Measurements from ENCODE around the gene KDM4B. TPM values are rescaled to one million over a fixed set of nuclear protein-coding genes. Genes with fewer than 3 reads are reported as not detected.

KDM4B gene
- total and polyA plus RNA-seq, 9 of the 15 experiments (the other 6 are each of a cell fraction or from before 2014, with no cell fraction given) = 0.21 to 29.9 (median 7.3) TPM

DNA sequence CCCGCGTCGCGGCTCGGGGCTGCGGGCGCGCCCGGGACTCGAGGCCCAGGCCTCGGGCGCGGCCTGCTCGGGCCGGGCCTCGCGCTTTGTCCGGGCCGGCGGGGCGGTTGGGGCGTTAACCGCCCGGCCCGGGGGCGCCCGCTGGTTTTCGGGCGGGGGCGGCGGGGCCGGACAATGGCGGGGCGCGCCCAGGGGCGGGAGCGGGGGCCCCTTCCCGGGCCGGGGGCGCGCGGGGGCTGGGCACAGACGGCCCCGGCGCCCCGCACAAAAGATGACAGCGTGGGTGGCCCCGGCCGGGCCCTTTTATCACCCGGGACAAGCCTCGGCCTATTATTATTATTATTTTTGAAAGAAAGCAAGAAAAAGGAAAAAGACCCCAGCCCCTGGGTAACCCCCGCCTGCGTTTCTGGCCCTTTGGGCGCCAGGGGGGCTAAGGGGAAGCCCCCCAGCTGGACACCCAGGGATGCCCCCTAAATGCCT, 419 bp downstream of the KDM4B start:
- Histone ChIP-seq H3K4me3 (peak overlapping the region; percentile 61), H3K27ac (ENCODE audit: extremely low read depth, low read depth, low read length) (peak overlapping the region; percentile 49; the same call in 2 of the 3 replicates), H3K36me3 (ENCODE audit: control insufficient read depth, insufficient read depth, low read length) (peaks cover 5% of the 10 kb centered on the region; the same call in 2 of the 3 replicates), H3K9me1 (ENCODE audit: control insufficient read depth, insufficient read depth, low read length) (peaks cover 12% of the 10 kb centered on the region), H3K79me2 (ENCODE audit: control insufficient read depth, insufficient read depth, low read length) (peaks cover 47% of the 10 kb centered on the region), H3K9ac (ENCODE audit: insufficient read depth in 1 of 2, low read depth in 2 of 2, low read length in 2 of 2) (peak overlapping the region; percentile 56 to 96; a peak in 3 of 4 replicates), H3K27me3 (ENCODE audit: control insufficient read depth in 2 of 2, insufficient read depth in 2 of 2, low read length in 2 of 2) (no peaks in the 10 kb centered on the region; a peak in 1 of 5 replicates), H3K4me1 (replicated peaks in 1 of 2; ENCODE audit: control insufficient read depth in 2 of 2, insufficient read depth in 2 of 2, low read length in 2 of 2) (peaks cover 16 to 52% of the 10 kb centered on the region in 2 experiments; a peak in 4 of 5 replicates), H3K9me3 (replicated peaks; ENCODE audit: control insufficient read depth, insufficient read depth, low read depth, low read length) (no peaks in the 10 kb centered on the region), H4K20me1 (replicated peaks; ENCODE audit: control insufficient read depth, insufficient read depth, low read length) (peaks cover 33% of the 10 kb centered on the region), H2AFZ (ENCODE audit: low read depth, low read length) (no peak overlapping the region), H3K4me2 (ENCODE audit: insufficient read depth, low read length) (peak overlapping the region; percentile 89)
- ATAC-seq = no peak
- in situ Hi-C loops (cut with MboI) = no loop called here
- ChIA-PET POLR2A (interaction anchor here (0.6 to 1.6 kb wide), 5 partner anchors 11 to 100 kb away, joined by 3 to 10 read pairs (median 3); no protein-coding TSS in a partner anchor), CTCF (ENCODE audit: low intra/inter-chr PET ratio) (no interaction called here)
- WGBS (ENCODE audit: insufficient coverage, low coverage, missing lambda C conversion rate) = 0% methylated on average over 2 of the region's 54 CpGs
- no peak for DNase-seq (ENCODE audit: extremely low read depth in 1 of 4, low spot score in 3 of 4)
- no TSS peak for BruUV-seq (replicated peaks)
- no peak for FAIRE-seq
- intact Hi-C loops (cut with micrococcal nuclease) = no loop called here
- TF ChIP-seq ZFX (CRISPR knock-in tag; IDR thresholded peaks at IDR 0.05) (peak; percentile 16; the same call in 1 of the 2 replicates), YY1 (IDR thresholded peaks at IDR 0.05; ENCODE audit: borderline replicate concordance in 1 of 3, control insufficient read depth in 1 of 3, extremely low read depth in 1 of 3, insufficient read depth in 3 of 3, insufficient read length in 1 of 3, insufficient replicate concordance in 2 of 3, low read depth in 1 of 3, low read length in 2 of 3) (peak in 1 of 3 experiments; percentile 43), SUPT5H (IDR thresholded peaks at IDR 0.05) (no peak), CHD1 (IDR thresholded peaks at IDR 0.05; ENCODE audit: low read length) (peak; percentile 85), HLTF (IDR thresholded peaks at IDR 0.05) (no peak), CHD2 (IDR thresholded peaks at IDR 0.05; ENCODE audit: low read depth, low read length) (no peak), HNRNPUL1 (IDR thresholded peaks at IDR 0.05; ENCODE audit: low read length) (no peak), FOXA1 (IDR thresholded peaks at IDR 0.05; ENCODE audit: borderline replicate concordance) (no peak), TEAD1 (CRISPR knock-in tag; IDR thresholded peaks at IDR 0.05) (0 out of 4 replicates have a peak, but pooled peaks of 1 of the 2 experiments have one; percentile 16), ZFPM2 (CRISPR knock-in tag; IDR thresholded peaks at IDR 0.05) (no peak), ZNF644 (tag; IDR thresholded peaks at IDR 0.05; ENCODE audit: low read depth) (no peak), GTF2A2 (tag; IDR thresholded peaks at IDR 0.05) (peak; percentile 94), EGR1 (conservative IDR thresholded peaks at IDR 0.05) (0 out of 2 replicates have a peak, but pooled peaks have one; percentile 8), EHMT2 (IDR thresholded peaks at IDR 0.05) (no peak)
- TF ChIP-seq, protein P1, sequence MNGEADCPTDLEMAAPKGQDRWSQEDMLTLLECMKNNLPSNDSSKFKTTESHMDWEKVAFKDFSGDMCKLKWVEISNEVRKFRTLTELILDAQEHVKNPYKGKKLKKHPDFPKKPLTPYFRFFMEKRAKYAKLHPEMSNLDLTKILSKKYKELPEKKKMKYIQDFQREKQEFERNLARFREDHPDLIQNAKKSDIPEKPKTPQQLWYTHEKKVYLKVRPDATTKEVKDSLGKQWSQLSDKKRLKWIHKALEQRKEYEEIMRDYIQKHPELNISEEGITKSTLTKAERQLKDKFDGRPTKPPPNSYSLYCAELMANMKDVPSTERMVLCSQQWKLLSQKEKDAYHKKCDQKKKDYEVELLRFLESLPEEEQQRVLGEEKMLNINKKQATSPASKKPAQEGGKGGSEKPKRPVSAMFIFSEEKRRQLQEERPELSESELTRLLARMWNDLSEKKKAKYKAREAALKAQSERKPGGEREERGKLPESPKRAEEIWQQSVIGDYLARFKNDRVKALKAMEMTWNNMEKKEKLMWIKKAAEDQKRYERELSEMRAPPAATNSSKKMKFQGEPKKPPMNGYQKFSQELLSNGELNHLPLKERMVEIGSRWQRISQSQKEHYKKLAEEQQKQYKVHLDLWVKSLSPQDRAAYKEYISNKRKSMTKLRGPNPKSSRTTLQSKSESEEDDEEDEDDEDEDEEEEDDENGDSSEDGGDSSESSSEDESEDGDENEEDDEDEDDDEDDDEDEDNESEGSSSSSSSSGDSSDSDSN (IDR thresholded peaks at IDR 0.05; ENCODE audit: borderline replicate concordance in 1 of 2, low read depth in 2 of 2, low read length in 2 of 2) = peak; percentile 90 to 93; a peak in 3 of 4 replicates
- TF ChIP-seq, protein P2, sequence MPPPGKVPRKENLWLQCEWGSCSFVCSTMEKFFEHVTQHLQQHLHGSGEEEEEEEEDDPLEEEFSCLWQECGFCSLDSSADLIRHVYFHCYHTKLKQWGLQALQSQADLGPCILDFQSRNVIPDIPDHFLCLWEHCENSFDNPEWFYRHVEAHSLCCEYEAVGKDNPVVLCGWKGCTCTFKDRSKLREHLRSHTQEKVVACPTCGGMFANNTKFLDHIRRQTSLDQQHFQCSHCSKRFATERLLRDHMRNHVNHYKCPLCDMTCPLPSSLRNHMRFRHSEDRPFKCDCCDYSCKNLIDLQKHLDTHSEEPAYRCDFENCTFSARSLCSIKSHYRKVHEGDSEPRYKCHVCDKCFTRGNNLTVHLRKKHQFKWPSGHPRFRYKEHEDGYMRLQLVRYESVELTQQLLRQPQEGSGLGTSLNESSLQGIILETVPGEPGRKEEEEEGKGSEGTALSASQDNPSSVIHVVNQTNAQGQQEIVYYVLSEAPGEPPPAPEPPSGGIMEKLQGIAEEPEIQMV (tag; conservative IDR thresholded peaks at IDR 0.05; ENCODE audit: low read depth) = no peak
- TF ChIP-seq, protein P3, sequence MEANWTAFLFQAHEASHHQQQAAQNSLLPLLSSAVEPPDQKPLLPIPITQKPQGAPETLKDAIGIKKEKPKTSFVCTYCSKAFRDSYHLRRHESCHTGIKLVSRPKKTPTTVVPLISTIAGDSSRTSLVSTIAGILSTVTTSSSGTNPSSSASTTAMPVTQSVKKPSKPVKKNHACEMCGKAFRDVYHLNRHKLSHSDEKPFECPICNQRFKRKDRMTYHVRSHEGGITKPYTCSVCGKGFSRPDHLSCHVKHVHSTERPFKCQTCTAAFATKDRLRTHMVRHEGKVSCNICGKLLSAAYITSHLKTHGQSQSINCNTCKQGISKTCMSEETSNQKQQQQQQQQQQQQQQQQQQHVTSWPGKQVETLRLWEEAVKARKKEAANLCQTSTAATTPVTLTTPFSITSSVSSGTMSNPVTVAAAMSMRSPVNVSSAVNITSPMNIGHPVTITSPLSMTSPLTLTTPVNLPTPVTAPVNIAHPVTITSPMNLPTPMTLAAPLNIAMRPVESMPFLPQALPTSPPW (CRISPR knock-in tag; IDR thresholded peaks at IDR 0.05) = 0 out of 2 replicates have a peak, but pooled peaks have one; percentile 81
